CD4-positive, alpha-beta T cell treated with Interferon alpha-2 for 1 hour (primary cell): ENCODE results near the gene C22orf23.

Experiments used
- DNase-seq, 2 donors: peaks; one replicate each; pipeline ENCODE4 v3.0.0-alpha.2; 2020 to 2022

The C22orf23 gene

GRCh38 chr22:37924386-37925065 is 28.9 kb downstream of the C22orf23 start:
- no peak for DNase-seq

GRCh38 chr22:37923927-37924326 is 29.5 kb downstream of the C22orf23 start:
- no peak for DNase-seq

DNA sequence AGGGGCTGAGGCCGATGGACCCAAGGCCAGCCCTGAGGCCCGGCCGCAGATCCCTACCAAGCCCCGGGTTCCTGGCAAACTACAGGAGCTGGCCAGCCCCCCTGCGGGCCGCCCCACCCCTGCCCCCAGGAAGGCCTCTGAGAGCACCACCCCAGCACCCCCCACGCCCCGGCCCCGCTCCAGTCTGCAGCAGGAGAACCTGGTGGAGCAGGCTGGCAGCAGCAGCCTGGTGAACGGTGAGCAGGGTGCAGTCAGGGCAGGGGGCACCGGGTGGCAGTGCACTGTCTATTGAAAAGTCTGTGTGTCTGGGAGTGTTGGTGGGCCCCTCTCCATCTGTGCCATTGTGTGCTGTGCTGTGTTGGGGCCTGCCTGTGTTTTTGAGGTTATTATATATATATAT is 31.2 kb downstream of the C22orf23 start:
- DNase-seq = no peak

- DNase-seq = no peak
Observed at GRCh38 chr22:37920126-37920525, 33.3 kb downstream of the C22orf23 start.

- DNase-seq = no peak
Observed at GRCh38 chr22:37918580-37919270, 34.7 kb downstream of the C22orf23 start.

DNA sequence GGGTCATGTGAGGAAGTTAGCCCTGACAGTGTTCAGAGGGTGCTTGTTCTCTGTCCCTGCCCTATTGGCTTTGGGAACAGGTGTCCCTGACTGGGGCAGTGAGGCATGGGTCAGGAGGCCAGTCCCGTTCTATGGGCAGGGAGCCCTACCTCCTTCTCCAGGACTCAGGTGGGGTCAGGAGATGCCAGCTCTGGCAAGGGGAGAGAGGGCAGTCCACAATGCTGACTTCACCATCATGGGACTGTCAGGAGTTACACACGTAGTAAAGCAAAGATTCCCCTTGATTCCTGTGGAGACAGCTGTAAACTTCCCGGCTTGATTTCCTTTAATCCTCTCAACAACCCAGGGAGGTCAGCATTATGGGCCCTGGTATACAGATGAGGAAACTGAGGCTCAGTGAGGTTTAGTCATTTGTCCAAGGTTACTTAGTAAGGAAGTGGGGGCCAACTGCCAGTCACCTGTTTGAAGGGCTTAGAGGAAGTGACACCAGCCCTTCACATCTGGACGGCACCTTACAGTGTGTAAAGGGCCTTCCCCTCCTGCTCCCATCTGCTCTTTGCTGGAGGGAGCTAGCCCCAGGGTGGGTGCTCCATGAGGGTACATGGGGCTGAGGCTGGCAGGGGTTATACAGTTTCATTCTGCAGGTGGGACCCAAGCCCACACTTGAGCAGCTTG is 35.4 kb downstream of the C22orf23 start:
- DNase-seq = no peak

DNA sequence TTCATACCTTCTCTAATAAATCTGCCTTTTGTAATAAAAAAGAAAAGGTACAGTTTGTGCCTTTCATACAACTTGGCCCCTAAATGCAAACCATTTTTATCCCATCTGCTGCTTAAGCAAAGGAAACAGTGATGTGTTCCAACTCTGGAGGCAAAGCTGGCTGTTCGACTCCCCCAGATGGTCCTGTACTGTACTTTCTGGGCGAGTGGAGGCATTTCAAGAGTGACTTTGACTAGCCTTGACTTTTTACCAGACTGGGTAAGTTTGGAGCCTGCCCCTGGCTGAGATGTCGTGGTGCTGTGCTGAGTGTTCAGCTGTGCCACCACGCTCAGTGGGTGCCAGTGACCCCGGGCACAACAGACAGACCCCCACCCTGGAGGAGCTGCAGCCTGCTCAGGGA is 37.1 kb downstream of the C22orf23 start:
- DNase-seq = no peak

- no peak for DNase-seq
Observed at GRCh38 chr22:37913233-37913721, 40.1 kb downstream of the C22orf23 start.

DNA sequence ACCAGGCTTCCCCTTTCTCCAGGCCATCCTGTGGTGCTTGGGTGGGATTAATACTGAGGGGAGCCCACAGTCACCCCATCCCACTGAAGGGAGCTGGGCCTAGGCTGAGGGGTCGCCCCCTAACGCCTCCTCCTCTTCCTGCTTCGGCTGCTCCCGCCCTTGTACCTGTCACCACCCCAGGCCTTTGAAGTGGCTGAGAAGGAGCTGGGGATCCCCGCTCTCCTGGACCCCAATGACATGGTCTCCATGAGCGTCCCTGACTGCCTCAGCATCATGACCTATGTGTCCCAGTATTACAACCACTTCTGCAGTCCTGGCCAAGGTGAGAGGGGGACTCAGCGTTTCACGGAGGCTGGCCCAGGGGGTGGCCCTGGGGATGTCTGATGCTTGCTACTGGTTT is 41.2 kb downstream of the C22orf23 start:
- no peak for DNase-seq

DNA sequence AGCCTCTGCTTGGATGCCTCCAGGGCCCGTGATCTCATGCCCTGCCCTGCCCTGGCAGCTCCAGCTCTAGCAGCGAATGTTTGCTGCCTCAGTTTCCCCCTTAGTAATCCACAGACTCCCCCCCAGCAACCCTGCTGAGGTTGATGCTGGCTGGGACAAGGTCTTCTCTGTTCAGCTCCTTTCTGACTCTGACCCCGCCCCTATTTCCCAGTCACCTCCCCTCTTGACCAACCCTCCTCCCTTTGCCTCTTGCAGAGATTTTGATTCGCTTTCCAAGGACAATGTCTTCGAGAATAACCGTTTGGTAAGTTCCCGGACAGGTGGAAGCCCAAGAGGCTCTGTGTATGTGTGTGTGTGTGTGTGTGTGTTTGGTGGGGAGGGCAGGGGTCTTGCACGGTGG is 41.7 kb downstream of the C22orf23 start:
- DNase-seq = no peak

DNA sequence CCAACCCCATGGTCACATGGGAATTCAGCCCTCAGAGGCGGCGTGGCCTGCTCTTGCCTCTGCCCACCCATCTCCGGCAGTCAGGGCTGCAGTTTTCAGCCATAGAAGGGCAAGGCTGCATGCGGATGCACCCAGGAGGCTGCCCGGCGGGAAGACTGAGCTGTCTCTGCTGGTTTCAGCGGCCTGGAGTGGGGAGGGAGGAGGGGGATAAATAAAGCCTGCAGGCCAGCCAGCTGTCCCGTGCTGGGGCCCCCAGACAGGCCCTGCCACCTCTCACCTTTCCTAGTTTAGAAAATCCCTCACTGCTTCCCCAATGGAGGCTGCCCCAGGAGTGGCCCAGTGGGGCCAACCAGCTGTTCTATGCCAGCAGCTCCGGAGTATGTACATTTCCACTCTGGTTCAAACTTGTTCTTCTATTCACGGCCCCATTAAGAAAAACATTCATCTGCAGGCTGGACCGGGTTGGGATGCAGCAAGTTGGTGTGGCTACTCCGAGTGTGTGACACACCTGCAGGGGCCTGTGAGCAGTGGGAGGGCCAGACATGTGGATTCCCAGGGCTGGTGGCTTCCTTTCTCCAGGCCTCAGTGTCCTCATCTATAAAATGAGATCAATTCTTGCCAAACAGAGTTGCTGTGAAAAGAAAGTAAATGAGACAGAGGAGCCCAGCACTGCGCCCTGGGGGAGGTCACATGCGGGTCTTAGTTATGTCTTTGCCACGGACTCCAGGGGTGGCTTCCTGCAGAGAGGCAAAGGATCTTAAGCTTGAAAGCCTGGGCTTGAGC is 42.3 kb downstream of the C22orf23 start:
- DNase-seq = no peak

GRCh38 chr22:37909766-37910165 is 43.6 kb downstream of the C22orf23 start:
- no peak for DNase-seq

- no peak for DNase-seq
Observed at GRCh38 chr22:37907036-37907954, 46.1 kb downstream of the C22orf23 start.

GRCh38 chr22:37906364-37907008 is 46.9 kb downstream of the C22orf23 start:
- peak in 1 of 2 donors; percentile 50 for DNase-seq

- DNase-seq = peak; percentile 58 to 73
Observed at GRCh38 chr22:37905534-37906363, 47.7 kb downstream of the C22orf23 start, which contains the start of gene MICALL1. Gene MICALL1, plus strand, starts transcription at chr22:37906297. Its CDS starts 126 bp downstream, at chr22:37906423.

DNA sequence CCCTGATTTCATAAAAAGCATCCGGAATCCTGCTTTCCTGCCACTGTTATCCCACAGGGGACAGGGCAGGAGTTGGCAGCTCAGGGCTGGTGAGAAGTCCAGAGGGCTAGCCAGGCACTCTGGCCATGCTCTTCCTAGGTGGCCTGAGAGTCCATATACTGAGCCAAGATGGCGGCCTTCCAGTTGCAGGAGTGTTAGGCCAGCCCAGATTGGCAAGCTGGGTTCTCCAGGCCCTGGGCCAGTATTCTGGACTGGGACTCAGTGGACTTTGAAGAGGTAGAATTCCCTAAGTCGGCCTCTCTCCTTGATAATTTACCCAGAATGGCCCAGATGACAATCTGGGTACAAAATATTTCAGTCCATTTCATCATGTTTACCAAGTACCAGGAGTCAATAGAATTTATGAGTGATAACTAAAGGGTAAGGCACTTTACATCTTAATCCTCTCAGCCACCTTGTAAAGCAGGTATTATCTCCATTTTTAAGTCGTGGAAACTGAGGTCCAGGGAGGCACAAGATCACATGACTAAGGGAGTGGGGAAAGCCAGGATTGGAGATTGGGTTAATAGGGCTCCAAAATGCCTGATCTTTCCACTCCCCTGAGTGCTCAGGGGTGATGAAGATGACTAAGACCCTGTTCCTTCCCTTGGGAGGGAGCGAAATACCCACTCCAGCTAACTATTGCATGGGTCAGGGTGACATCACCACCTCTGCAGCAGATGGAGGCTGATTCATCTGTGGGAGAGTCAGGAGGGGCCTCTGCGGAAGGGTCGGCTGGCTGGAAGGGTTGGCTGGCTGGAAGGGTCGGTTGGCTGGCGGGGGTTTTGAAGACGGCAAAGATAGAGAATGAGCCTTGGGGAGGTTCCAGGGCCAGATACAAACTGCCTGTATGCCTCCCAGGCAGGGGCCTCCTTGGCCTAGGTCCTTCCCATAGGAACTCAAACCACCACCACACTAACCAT is 48.5 kb downstream of the C22orf23 start:
- peak in 1 of 2 donors; percentile 8 for DNase-seq

GRCh38 chr22:37898441-37899181 is 54.8 kb downstream of the C22orf23 start:
- no peak for DNase-seq

- no peak for DNase-seq
Observed at GRCh38 chr22:37897807-37898206, 55.6 kb downstream of the C22orf23 start.
